Measurements from ENCODE around the gene COL6A2.

COL6A2 gene

DNA sequence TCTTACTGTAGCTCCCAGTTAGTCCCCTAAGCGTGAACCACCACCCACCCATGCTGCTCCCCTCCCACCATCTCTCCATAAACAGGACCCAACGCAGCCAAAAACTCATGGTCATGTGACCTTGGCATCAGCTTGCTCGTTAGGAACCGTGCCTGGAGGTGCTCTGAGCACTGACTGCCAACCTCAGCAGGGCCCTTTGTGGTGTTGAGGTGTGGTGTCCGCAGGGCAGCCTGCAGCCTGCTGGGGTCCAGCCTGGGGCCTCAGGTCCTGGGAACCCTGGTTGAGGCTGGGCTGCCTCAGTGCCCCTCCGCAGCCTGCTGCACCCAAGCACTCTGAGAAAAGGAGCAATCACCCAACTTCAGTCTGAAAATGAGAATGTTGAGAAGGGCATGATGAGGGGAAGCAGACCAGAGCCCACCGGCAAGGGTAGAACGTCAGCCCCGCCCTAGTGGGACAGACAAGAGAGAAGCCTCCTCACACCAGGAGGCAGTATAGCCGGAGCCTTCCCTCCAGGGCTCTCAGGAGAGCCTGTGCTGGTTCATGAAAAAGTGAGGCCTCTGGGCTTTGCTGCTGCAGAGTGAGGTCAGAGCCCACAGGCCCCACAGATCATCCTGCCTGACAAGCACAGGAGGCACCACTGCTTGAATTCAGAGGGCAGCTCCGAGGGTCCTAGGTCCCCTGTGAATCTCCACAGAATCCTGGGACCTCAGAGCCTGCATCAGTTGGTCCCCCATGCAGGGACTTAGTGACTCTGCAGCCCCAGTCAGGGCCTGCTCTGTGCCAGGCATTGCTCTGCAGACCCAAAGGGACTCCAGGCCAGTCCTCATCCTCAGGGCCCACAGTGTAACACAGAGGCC is 4.9 kb upstream of the COL6A2 start:
- no peak overlapping the region for H3K4me3 Mint-ChIP-seq
- peaks cover 12% of the 10 kb centered on the region for H3K9me3 Mint-ChIP-seq
- peaks cover 1% of the 10 kb centered on the region for H3K36me3 Mint-ChIP-seq
- CTCF ChIA-PET = no interaction called here
- no peak overlapping the region for H3K27ac Mint-ChIP-seq
- peak; percentile 15 for DNase-seq
- no peaks in the 10 kb centered on the region for H3K4me1 Mint-ChIP-seq
- H3K27me3 Mint-ChIP-seq = peaks cover 27% of the 10 kb centered on the region

DNA sequence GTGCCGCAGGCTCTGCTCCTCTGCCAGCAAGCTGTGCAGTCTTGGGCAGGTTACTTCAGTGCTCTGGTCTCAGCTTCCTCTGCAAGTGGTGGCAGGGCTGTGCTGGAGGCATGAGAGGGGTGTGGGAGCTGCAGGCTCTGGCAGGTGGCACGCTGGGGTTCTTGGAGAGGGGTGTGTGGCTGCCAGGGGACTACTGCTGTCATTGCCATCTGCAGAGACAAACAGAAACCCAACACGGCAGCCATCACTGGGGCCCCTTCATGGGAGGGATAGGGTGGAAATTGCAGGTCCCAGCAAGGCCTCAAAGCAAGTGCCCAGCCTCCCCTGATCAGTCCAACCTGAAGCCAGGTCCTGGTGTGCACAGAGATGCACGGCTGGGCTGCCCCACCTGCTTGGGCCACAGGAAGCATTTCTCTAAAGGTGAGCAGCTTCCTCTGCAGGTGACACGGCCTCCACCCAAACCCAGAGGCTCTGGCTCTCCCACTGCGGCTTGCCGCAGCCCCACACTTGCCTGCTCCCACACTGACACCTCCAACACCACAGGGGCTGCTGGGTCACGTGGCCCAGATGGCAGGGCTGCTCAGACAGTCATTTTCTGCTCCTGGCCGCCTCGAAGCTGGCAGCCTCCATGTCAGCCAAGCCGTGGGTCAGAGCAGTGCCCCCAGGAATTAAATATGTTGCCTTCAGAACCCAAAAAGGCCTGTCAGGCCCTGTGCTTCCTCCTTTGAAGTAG is 4.1 kb upstream of the COL6A2 start:
- H3K36me3 Mint-ChIP-seq = peaks cover 1% of the 10 kb centered on the region
- H3K9me3 Mint-ChIP-seq = peaks cover 9% of the 10 kb centered on the region
- no peak overlapping the region for H3K27ac Mint-ChIP-seq
- no peak overlapping the region for H3K4me3 Mint-ChIP-seq
- CTCF ChIA-PET = no interaction called here
- peak; percentile 17 for DNase-seq
- no peaks in the 10 kb centered on the region for H3K4me1 Mint-ChIP-seq
- H3K27me3 Mint-ChIP-seq = peaks cover 28% of the 10 kb centered on the region

DNA sequence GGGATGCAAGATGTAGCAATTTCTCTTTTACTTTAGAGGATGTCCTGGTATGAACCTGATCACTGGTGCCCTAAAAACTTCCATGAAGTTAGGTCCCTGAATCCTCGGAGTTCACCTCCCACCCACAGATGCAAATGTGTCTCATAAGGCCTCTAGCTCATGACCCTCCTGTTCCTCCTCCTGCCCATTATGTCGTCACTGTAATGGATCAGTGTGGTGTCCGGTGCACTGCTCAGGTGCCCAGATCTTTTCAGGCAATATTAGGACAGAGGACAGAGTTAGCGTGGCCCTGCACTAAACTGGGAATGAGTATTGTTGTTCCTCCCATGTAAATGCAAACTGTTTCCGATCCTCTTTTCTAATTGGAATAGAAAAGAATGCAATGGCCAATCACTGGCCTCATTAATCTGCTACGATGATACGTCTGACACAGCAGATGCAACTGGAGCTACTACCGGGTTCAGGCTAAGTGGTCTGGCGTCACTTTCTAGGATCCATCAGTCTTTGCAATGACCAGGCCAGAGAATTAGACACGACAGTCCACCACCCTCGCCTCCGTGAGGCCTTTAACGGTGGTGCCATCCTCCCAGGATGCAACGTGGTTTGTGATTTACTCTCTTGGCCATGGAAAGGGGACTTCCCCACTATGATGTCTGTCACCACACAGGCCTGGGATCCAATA is 3.4 kb upstream of the COL6A2 start:
- CTCF ChIA-PET = no interaction called here
- H3K4me1 Mint-ChIP-seq = peaks cover 2% of the 10 kb centered on the region
- H3K27me3 Mint-ChIP-seq = peaks cover 32% of the 10 kb centered on the region
- peaks cover 1% of the 10 kb centered on the region for H3K36me3 Mint-ChIP-seq
- no peak for DNase-seq
- peak overlapping the region; percentile 33 for H3K27ac Mint-ChIP-seq
- peaks cover 9% of the 10 kb centered on the region for H3K9me3 Mint-ChIP-seq
- H3K4me3 Mint-ChIP-seq = no peak overlapping the region

DNA sequence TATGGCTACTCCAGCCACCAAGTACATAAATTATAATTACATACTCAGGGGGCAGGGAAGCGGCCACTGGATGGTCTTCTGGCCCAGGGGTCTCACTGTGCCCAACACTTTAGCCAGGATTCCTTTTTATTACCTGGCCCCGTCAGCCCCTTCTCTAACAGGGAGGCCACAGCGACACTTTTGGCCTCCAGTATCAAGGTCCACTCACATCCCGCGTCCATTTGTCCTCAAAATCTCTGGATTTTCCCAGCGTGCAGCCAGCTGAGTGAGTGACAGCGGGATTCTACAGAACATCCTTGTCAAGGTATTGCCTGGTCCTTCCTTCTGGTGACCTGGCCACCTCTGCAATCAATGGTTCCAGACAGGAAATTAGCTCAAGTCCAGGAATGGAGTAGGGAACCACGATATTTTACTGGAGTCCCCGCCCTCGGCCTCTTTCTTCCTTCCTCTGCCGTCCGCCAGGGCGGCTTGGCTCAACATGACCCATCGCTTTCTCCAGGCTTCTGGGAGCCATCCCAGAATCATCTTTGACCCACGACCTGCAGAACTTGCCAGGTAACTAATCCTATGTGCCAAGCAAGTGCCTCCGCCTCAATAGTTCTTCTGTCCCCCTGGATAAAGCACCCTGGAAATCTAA is 2.7 kb upstream of the COL6A2 start:
- Mint-ChIP-seq H3K27me3 (peaks cover 38% of the 10 kb centered on the region), H3K4me3 (no peak overlapping the region), H3K9me3 (peaks cover 9% of the 10 kb centered on the region), H3K4me1 (peaks cover 2% of the 10 kb centered on the region), H3K27ac (no peak overlapping the region), H3K36me3 (peaks cover 1% of the 10 kb centered on the region)
- CTCF ChIA-PET = no interaction called here
- DNase-seq = peak; percentile 14

DNA sequence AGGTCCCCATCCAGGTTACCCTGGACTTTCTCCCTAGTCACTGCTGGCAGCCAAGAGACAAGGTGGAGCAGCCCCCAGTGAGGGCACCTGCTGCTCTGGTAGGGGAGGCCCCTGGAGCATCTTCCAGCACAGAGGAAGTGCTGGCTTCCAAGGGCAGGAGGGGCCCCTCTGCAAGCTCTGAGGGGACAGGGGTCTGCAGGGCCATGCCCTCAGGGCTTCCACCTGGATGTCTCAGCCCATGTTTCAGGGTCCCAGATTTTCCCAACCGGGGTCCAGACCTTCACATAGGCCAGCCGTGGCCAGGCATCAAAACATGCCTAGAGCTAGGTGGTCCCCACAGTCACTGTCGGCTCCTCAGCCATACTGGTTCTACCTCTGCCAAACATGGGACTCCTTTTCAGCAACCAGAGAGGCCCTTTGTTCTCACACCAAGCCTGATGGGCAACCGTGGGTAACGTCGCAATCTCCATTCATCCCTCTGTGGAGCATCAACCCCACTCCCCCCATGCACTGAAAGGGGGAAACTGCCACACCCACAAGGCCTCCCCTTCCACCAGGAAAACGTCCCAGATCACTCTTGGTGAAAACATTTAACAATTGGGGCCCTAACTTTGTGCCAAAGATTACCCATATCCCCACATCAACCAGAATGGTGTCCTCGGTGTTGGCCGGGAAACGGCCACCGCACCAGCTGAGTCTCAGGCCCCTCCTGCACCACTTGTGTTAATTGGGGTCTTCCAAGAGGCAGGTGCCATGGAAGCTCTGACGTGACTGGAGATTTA is 1.9 kb upstream of the COL6A2 start:
- Mint-ChIP-seq H3K4me3 (no peak overlapping the region), H3K36me3 (no peaks in the 10 kb centered on the region), H3K27ac (no peak overlapping the region), H3K4me1 (peaks cover 5% of the 10 kb centered on the region), H3K9me3 (peaks cover 4% of the 10 kb centered on the region), H3K27me3 (peaks cover 46% of the 10 kb centered on the region)
- CTCF ChIA-PET = no interaction called here
- DNase-seq = peak; percentile 18

DNA sequence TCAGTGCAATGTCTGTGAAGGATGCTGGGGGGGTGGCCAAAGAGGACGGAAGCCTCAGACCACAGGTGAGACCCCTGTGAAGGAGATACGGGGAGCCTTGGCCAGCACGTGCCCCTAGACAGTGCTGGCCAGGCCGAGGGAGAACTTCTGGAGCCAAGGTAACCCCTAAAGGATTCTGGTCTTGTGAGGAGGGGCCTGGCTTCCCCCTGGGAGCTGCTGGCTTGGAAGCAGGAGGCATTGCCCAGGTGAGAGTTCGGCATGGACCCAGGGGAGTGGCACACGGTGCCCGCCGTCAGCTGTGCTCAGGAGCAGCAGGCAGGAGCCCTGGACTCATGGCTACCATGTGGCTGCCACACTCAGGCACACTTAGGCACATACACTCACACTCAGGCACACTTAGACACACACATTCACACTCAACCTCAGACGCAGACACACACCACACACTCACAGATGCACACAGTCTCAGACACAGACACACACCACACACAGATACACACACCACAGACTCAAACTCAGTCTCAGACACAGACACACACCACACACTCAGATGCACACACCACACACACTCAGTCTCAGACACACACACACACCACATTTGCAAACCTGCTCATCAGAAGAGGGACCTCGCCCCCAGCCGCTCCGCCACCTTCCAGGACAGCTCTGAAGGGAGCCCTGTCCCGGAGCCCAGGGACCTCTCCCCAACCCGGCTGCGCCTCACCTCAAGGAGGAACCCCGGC is 1.1 kb upstream of the COL6A2 start:
- H3K27me3 Mint-ChIP-seq = peaks cover 47% of the 10 kb centered on the region
- H3K9me3 Mint-ChIP-seq = no peaks in the 10 kb centered on the region
- peak overlapping the region; percentile 50 for H3K4me3 Mint-ChIP-seq
- DNase-seq = peak; percentile 18
- no peaks in the 10 kb centered on the region for H3K36me3 Mint-ChIP-seq
- peaks cover 5% of the 10 kb centered on the region for H3K4me1 Mint-ChIP-seq
- no peak overlapping the region for H3K27ac Mint-ChIP-seq
- CTCF ChIA-PET = no interaction called here

DNA sequence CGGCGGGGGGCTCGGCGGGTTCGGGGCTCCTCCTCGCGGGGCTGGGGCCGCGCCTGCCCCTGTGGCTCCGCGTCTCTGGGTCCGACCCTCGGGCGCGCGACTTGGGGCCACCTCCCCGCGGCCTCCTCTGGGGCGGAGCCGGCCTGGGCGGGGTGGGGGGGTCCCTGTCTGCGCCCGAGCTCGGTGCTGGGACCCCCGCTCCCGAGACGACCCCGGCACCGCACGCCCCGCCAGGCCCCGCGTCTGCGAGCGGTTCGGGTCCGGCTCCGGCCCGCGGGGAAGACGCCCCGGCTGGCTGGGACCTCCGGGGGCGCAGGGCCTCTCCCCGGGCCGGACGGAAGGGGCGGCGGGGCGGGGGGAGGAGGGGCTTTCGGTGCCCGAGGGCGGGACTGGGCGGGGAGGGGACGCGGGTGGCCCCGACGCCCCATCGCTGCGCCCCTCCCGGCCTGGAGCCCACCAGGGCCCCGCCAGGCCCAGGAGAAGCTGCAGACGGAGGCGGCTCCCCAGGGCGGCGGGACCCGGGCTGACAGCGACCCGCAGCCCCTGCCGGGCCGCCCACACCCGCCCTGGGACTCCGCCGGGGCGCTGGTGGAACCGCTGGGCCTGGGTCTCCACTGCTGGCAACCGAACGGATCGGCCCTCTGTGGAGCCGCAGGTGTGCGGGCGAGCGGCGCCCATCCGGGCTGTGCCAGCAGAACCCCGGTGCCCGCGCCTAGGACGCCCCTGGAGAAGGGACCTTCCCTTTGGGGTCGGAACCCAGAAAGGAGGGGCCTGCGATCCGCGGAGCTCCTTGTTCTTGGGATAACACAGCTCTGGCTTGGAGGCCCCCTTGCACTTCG is 610 bp downstream of the COL6A2 start:
- Mint-ChIP-seq H3K4me1 (peaks cover 5% of the 10 kb centered on the region), H3K36me3 (peaks cover 2% of the 10 kb centered on the region), H3K4me3 (peak overlapping the region; percentile 63), H3K9me3 (peaks cover 10% of the 10 kb centered on the region), H3K27me3 (peaks cover 57% of the 10 kb centered on the region), H3K27ac (no peak overlapping the region)
- peak; percentile 52 for DNase-seq
- CTCF ChIA-PET = no interaction called here

DNA sequence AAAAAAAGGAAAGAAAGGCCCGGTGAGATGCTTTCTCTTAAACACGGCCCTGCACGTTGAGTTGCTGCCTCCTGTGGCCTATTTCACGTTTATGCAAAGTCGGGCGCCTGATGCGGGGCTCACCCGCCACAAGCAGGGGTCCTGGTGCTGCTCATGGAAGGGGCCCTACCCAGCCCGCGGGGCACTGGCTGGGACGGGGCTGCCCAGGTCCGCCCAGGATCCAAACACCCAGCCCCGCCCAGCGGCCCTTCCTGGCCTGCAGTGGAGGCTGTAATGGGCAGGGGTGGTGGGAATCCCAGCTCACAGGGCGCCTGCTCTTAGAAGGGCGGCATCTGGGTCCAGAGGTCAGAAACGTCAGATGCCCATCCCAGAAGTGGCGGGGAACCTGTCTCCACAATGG is 1.6 kb downstream of the COL6A2 start:
- peaks cover 10% of the 10 kb centered on the region for H3K9me3 Mint-ChIP-seq
- peak; percentile 18 for DNase-seq
- peaks cover 5% of the 10 kb centered on the region for H3K4me1 Mint-ChIP-seq
- H3K4me3 Mint-ChIP-seq = no peak overlapping the region
- peaks cover 65% of the 10 kb centered on the region for H3K27me3 Mint-ChIP-seq
- CTCF ChIA-PET = interaction anchor here (0.9 kb wide), 1 partner anchor 121 kb away, joined by 3 read pairs; no protein-coding TSS in a partner anchor
- H3K27ac Mint-ChIP-seq = no peak overlapping the region
- H3K36me3 Mint-ChIP-seq = peaks cover 3% of the 10 kb centered on the region

DNA sequence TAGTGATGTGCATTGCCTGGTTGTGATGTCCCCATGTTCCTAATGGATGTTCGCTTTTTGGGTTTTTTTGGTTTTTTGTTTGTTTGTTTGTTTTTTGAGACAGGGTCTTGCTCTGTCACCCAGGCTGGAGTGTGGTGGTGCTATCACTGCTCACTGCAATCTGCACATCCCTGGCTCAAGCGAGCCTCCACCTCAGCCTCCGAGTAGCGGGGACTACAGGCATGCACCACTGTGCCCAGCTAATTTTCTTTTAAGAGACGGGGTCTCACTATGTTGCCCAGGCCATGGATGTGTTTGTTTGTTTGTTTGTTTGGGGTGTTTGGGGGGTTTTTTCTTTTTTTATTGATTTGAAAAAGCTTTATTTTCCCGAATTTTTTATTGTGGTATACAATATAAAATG is 2.1 kb downstream of the COL6A2 start:
- Mint-ChIP-seq H3K9me3 (peaks cover 10% of the 10 kb centered on the region), H3K27ac (no peak overlapping the region), H3K36me3 (peaks cover 3% of the 10 kb centered on the region), H3K4me3 (peak overlapping the region; percentile 17), H3K27me3 (peaks cover 65% of the 10 kb centered on the region), H3K4me1 (peaks cover 5% of the 10 kb centered on the region)
- peak; percentile 12 for DNase-seq
- CTCF ChIA-PET = interaction anchor here (0.9 kb wide), 1 partner anchor 122 kb away, joined by 3 read pairs; no protein-coding TSS in a partner anchor

DNA sequence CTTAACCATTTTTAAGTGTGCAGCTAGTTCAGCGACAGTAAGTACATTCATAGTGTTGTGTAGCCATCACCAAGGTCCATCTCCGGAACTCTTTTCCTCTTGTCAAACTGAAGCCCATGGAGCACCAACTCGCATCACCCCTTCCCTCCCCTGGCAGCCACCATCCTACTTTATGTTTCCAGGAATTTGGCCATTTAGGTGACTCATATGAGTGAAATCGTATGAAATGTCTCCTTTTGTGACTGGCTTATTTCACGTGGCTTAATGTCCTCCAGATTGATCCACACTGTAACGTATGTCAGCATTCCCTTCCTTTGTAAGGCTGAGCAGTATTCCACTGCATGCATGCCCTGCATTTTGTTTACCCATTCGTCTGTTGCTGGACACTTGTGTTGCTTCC is 2.5 kb downstream of the COL6A2 start:
- DNase-seq = no peak
- CTCF ChIA-PET = interaction anchor here (0.9 kb wide), 1 partner anchor 122 kb away, joined by 3 read pairs; no protein-coding TSS in a partner anchor
- H3K27me3 Mint-ChIP-seq = peaks cover 62% of the 10 kb centered on the region

DNA sequence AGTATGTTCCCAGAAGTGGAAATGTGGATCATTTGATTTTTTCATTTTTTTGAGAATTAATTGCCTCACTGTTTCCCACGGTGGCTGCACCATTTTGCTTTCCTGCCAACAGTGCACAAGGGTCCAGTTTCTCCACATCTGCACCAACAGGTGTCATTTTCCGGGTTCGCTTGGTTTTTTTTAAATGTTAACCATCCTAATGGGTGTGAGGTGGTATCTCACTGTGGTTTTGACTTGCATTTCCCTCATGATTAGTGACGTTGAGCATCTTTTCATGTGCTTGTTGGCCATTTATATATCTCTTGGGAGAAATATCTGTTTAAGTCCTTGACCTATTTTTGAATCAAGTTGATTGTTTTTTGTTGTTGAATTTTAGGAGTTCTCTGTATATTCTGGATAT is 3.0 kb downstream of the COL6A2 start:
- Mint-ChIP-seq H3K27me3 (peaks cover 58% of the 10 kb centered on the region), H3K4me3 (no peak overlapping the region), H3K36me3 (peaks cover 3% of the 10 kb centered on the region), H3K4me1 (peaks cover 5% of the 10 kb centered on the region), H3K9me3 (peaks cover 10% of the 10 kb centered on the region), H3K27ac (no peak overlapping the region)
- no peak for DNase-seq
- CTCF ChIA-PET = no interaction called here

More for the DNA sequence above, 2.5 kb downstream of the COL6A2 start:
- Mint-ChIP-seq H3K4me1 (peaks cover 5% of the 10 kb centered on the region), H3K9me3 (peaks cover 10% of the 10 kb centered on the region), H3K4me3 (no peak overlapping the region), H3K27ac (no peak overlapping the region), H3K36me3 (peaks cover 3% of the 10 kb centered on the region)

DNA sequence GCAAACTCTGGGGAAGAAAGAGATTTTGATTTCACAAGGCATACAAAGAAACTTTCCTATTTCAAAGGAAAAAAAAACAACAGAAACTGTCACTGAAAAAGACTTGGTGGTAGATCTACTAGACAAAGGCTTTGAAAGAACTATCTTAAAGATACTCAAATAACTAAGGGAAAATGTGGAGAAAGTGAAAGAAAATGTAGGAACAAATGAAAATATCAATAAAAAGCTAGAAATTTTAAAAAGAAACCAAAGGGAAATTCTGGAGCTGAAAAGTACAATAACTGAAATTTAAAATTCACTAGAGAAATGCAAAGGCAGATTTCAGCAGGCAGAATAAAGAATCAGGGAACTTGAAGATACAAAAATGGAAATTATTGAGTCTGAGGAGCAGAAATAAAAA is 6.2 kb downstream of the COL6A2 start:
- H3K4me1 Mint-ChIP-seq = peaks cover 3% of the 10 kb centered on the region
- no peak overlapping the region for H3K4me3 Mint-ChIP-seq
- H3K36me3 Mint-ChIP-seq = peaks cover 4% of the 10 kb centered on the region
- no peak overlapping the region for H3K27ac Mint-ChIP-seq
- peaks cover 49% of the 10 kb centered on the region for H3K27me3 Mint-ChIP-seq
- no peak for DNase-seq
- CTCF ChIA-PET = no interaction called here
- peaks cover 18% of the 10 kb centered on the region for H3K9me3 Mint-ChIP-seq
